A549 treated with AZD2906 at 1 μM for 4 hours (cell line): ENCODE measurements around the gene HSFY1. TPM values are rescaled to one million over a fixed set of nuclear protein-coding genes. Genes with fewer than 3 reads are reported as not detected.

Source experiments
- total RNA-seq: library from RNA; stranded (reverse); fragments of 200-300 nt; extraction: Qiagen RNA extraction; gene quantifications from 5 replicates; pipeline ENCODE4 v1.2.3, GENCODE V29; 2022

The HSFY1 gene, protein sequence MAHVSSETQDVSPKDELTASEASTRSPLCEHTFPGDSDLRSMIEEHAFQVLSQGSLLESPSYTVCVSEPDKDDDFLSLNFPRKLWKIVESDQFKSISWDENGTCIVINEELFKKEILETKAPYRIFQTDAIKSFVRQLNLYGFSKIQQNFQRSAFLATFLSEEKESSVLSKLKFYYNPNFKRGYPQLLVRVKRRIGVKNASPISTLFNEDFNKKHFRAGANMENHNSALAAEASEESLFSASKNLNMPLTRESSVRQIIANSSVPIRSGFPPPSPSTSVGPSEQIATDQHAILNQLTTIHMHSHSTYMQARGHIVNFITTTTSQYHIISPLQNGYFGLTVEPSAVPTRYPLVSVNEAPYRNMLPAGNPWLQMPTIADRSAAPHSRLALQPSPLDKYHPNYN
- total RNA-seq, result not detected in 5 replicates

GRCh38 chrY:18546420-18546819 is at the start of gene HSFY1:
TSS of gene HSFY1 (plus strand) at chrY:18546720. CDS start at chrY:18546788, 68 bp downstream.

Other genes starting within 250 kb of the HSFY1 start
- gene HSFY2, start 227.0 kb downstream of the HSFY1 start, total RNA-seq, result not detected in 5 replicates